CD14-positive monocyte (primary cell): Measurements from ENCODE around the gene MCM10. TPM values are rescaled to one million over a fixed set of nuclear protein-coding genes. Genes with fewer than 3 reads are reported as not detected.
"Not testable (repeated sequence)": the region's sequence is repeated elsewhere in the genome, so short reads cannot be mapped to it uniquely, and the experiment has no call there.

Experiments
- DNase-seq, 3 donors: peaks; one replicate each; pipeline ENCODE4 v3.0.0-alpha.2; 2011 to 2022
- H2AFZ ChIP-seq: 2 replicates; pipeline ENCODE4 v1.6.0; 2012; ENCODE audit warnings: mild to moderate bottlenecking, low read depth, low read length, inconsistent platforms; ENCODE audit not compliant: insufficient read depth, poor library complexity, severe bottlenecking
- H3K27ac ChIP-seq, 2 donors: 1 replicate in 1 of 2; 2 replicates in 1 of 2; pipeline ENCODE4 v1.5.1; 2012 to 2013; ENCODE audit warnings: low read length in 2 of 2, control low read depth in 1 of 2, inconsistent platforms in 1 of 2, low read depth in 1 of 2, mild to moderate bottlenecking in 1 of 2
- H3K27me3 ChIP-seq, 2 donors: one replicate each; pipeline versions ENCODE4 v1.6.0 to v1.6.1; 2011 to 2013; ENCODE audit warnings: low read length in 2 of 2; ENCODE audit not compliant: control insufficient read depth in 2 of 2, insufficient read depth in 2 of 2
- H3K36me3 ChIP-seq, 2 donors: replicated peaks in 1 of 2; 1 replicate in 1 of 2; 2 replicates in 1 of 2; pipeline versions ENCODE4 v1.5.1 to v1.6.1; 2012 to 2013; ENCODE audit warnings: low read length in 2 of 2, control low read depth in 1 of 2, inconsistent platforms in 1 of 2, mild to moderate bottlenecking in 1 of 2; ENCODE audit not compliant: insufficient read depth in 2 of 2, control insufficient read depth in 1 of 2
- H3K4me1 ChIP-seq, 2 donors: 1 replicate in 1 of 2; 2 replicates in 1 of 2; pipeline versions ENCODE4 v1.5.1 to v1.6.1; 2012 to 2013; ENCODE audit warnings: low read length in 2 of 2, control low read depth in 1 of 2, inconsistent platforms in 1 of 2, mild to moderate bottlenecking in 1 of 2, moderate library complexity in 1 of 2; ENCODE audit not compliant: insufficient read depth in 2 of 2, control insufficient read depth in 1 of 2
- H3K4me2 ChIP-seq: replicated peaks from 2 replicates; pipeline ENCODE3; 2012; ENCODE audit warnings: low read length, moderate library complexity, mild to moderate bottlenecking; ENCODE audit not compliant: poor library complexity, severe bottlenecking; ENCODE audit errors: extremely low read depth
- H3K4me3 ChIP-seq, 3 experiments: fragments of 200-600 bp in 1 of 3; sonication (generic) in 1 of 3; replicated peaks in 1 of 3; 1 replicate in 2 of 3; 2 replicates in 1 of 3; pipeline ENCODE4 v1.5.1; 2011 to 2013; ENCODE audit warnings: low read length in 3 of 3, mild to moderate bottlenecking in 3 of 3, control low read depth in 2 of 3, low read depth in 2 of 3, inconsistent platforms in 1 of 3, moderate library complexity in 1 of 3
- H3K79me2 ChIP-seq: 2 replicates; pipeline ENCODE4 v1.6.0; 2012; ENCODE audit warnings: mild to moderate bottlenecking, control low read depth, inconsistent platforms, low read length, moderate library complexity; ENCODE audit not compliant: insufficient read depth
- H3K9ac ChIP-seq: 2 replicates; pipeline ENCODE4 v1.6.0; 2017; ENCODE audit warnings: low read length, mild to moderate bottlenecking; ENCODE audit not compliant: insufficient read depth, poor library complexity, severe bottlenecking
- H3K9me3 ChIP-seq, 2 donors: replicated peaks in 1 of 2; 1 replicate in 1 of 2; 2 replicates in 1 of 2; pipeline versions ENCODE4 v1.5.1 to v1.6.1; 2012 to 2013; ENCODE audit warnings: low read length in 2 of 2, control low read depth in 1 of 2; ENCODE audit not compliant: control insufficient read depth in 1 of 2, insufficient read depth in 1 of 2
- H4K20me1 ChIP-seq: 2 replicates; pipeline ENCODE4 v1.6.0; 2012; ENCODE audit warnings: mild to moderate bottlenecking, low read length, control low read depth, moderate library complexity; ENCODE audit not compliant: insufficient read depth
- H3K27ac Mint-ChIP-seq, 7 donors: one replicate each; pipeline ENCODE4 v1.8.0; 2020; ENCODE audit warnings: mild to moderate bottlenecking in 7 of 7, mixed read lengths in 7 of 7, moderate library complexity in 6 of 7, inconsistent platforms in 2 of 7
- H3K27me3 Mint-ChIP-seq, 3 donors: one replicate each; pipeline ENCODE4 v1.8.0; 2021 to 2022; ENCODE audit warnings: low read depth in 3 of 3, mild to moderate bottlenecking in 3 of 3, mixed read lengths in 3 of 3, moderate library complexity in 3 of 3, inconsistent platforms in 1 of 3
- H3K36me3 Mint-ChIP-seq, 2 donors: one replicate each; pipeline ENCODE4 v1.8.0; 2020; ENCODE audit warnings: mixed read lengths in 2 of 2, inconsistent platforms in 1 of 2, mild to moderate bottlenecking in 1 of 2
- H3K4me1 Mint-ChIP-seq: one replicate; pipeline ENCODE4 v1.8.0; 2020; ENCODE audit warnings: mild to moderate bottlenecking, mixed read lengths
- H3K4me3 Mint-ChIP-seq, 2 donors: one replicate each; pipeline ENCODE4 v1.8.0; 2020; ENCODE audit warnings: mild to moderate bottlenecking in 2 of 2, mixed read lengths in 2 of 2, moderate library complexity in 1 of 2
- H3K9me3 Mint-ChIP-seq, 7 donors: one replicate each; pipeline ENCODE4 v1.8.0; 2020 to 2022; ENCODE audit warnings: mixed read lengths in 7 of 7, mild to moderate bottlenecking in 6 of 7, moderate library complexity in 6 of 7, inconsistent platforms in 2 of 7
- CTCF ChIP-seq: fragments of 200-600 bp; IDR thresholded peaks from one replicate; pipeline ENCODE4 v1.8.0; 2022; ENCODE audit warnings: antibody characterized with exemption, mild to moderate bottlenecking
- WGBS: methylation state at CpG from one replicate; pipeline ENCODE4 v1.1.5; 2013; ENCODE audit warnings: missing lambda C conversion rate; ENCODE audit not compliant: insufficient coverage; 5-methylcytosine and 5-hydroxymethylcytosine counted together
- intact Hi-C, 2 donors: fragments of 100-400 bp; cut with micrococcal nuclease; formaldehyde crosslinking; loops; one replicate each; pipeline versions ENCODE4 v1.15.0 to v1.15.1; 2023
- polyA plus RNA-seq, 3 donors: library from polyadenylated mRNA; depleted of rRNA in 1 of 3; unstranded in 2 of 3; stranded (reverse) in 1 of 3; fragments of 300-500 nt in 2 of 3; fragments of >200 nt in 1 of 3; fragmentation: Illumina TruSeq in 2 of 3; gene quantifications; 1 replicate in 2 of 3; 2 replicates in 1 of 3; pipeline ENCODE4 v1.2.3, GENCODE V29; 2012 to 2021

Gene MCM10
- polyA plus RNA-seq, 3 donors, result not detected

GRCh38 chr10:13147161-13147560 lies 14.2 kb upstream of the MCM10 start:
- no peaks in the 10 kb centered on the region for H3K4me1 ChIP-seq
- H3K9me3 ChIP-seq, result no peaks in the 10 kb centered on the region
- no peak overlapping the region for H3K4me3 ChIP-seq
- Mint-ChIP-seq H3K27ac (no peak overlapping the region), H3K27me3 (peaks cover 3 to 6% (median 4%) of the 10 kb centered on the region in 3 donors), H3K4me3 (no peak overlapping the region), H3K9me3 (peaks cover 0 to 8% (median 4%) of the 10 kb centered on the region in 7 donors), H3K4me1 (no peaks in the 10 kb centered on the region), H3K36me3 (no peaks in the 10 kb centered on the region)
- DNase-seq, result no peak
- H3K79me2 ChIP-seq, result no peaks in the 10 kb centered on the region
- H3K36me3 ChIP-seq, result no peaks in the 10 kb centered on the region
- H3K9ac ChIP-seq, result no peak overlapping the region
- no peaks in the 10 kb centered on the region for H4K20me1 ChIP-seq
- no peak overlapping the region for H3K27ac ChIP-seq
- H3K27me3 ChIP-seq, result no peaks in the 10 kb centered on the region
- H3K4me2 ChIP-seq, result no peak overlapping the region
- intact Hi-C loops, result no loop called here
- TF ChIP-seq CTCF, result no peak
- H2AFZ ChIP-seq, result no peak overlapping the region

- H3K36me3 ChIP-seq, result no peaks in the 10 kb centered on the region
- no peak overlapping the region for H3K27ac Mint-ChIP-seq
- intact Hi-C loops, result no loop called here
- 100% methylated on average over 1 of the region's 3 CpGs for WGBS
- H3K9ac ChIP-seq, result no peak overlapping the region
- H3K9me3 Mint-ChIP-seq, result peaks cover 0 to 6% (median 2%) of the 10 kb centered on the region in 7 donors
- H3K27me3 Mint-ChIP-seq, result peaks cover under 1 to 4% (median 2%) of the 10 kb centered on the region in 3 donors
- peaks cover 0 to 3% of the 10 kb centered on the region in 2 donors for H3K36me3 Mint-ChIP-seq
- H3K4me3 ChIP-seq, result no peak overlapping the region
- DNase-seq, result no peak
- H3K79me2 ChIP-seq, result no peaks in the 10 kb centered on the region
- H3K4me3 Mint-ChIP-seq, result no peak overlapping the region
- H3K4me1 Mint-ChIP-seq, result no peaks in the 10 kb centered on the region
- no peaks in the 10 kb centered on the region for H3K27me3 ChIP-seq
- no peak for TF ChIP-seq CTCF
- no peak overlapping the region for H3K4me2 ChIP-seq
- H3K9me3 ChIP-seq, result no peaks in the 10 kb centered on the region
- H4K20me1 ChIP-seq, result no peaks in the 10 kb centered on the region
- no peak overlapping the region for H3K27ac ChIP-seq
- H3K4me1 ChIP-seq, result no peaks in the 10 kb centered on the region
- no peak overlapping the region for H2AFZ ChIP-seq
Measured at GRCh38 chr10:13152296-13152695, 9.1 kb upstream of the MCM10 start.

GRCh38 chr10:13155860-13156259 lies 5.5 kb upstream of the MCM10 start:
- H3K27ac Mint-ChIP-seq, H4K20me1 ChIP-seq, H3K36me3 Mint-ChIP-seq, H3K4me2 ChIP-seq, H3K9me3 Mint-ChIP-seq, H3K27ac ChIP-seq, DNase-seq, H2AFZ ChIP-seq, H3K4me1 ChIP-seq, H3K4me3 ChIP-seq, H3K9ac ChIP-seq, H3K4me3 Mint-ChIP-seq, H3K4me1 Mint-ChIP-seq, intact Hi-C loops, H3K79me2 ChIP-seq, H3K27me3 Mint-ChIP-seq, H3K27me3 ChIP-seq, H3K36me3 ChIP-seq, H3K9me3 ChIP-seq: not testable (repeated sequence)
- WGBS, result no CpG with 5 or more reads among the region's 4 CpGs
